ENCODE data around the gene IGFN1.
A peak's percentile ranks its signal among the peaks of the same experiment; 100 is the strongest.
"Not testable (repeated sequence)": the region's sequence is repeated elsewhere in the genome, so short reads cannot be mapped to it uniquely, and the experiment has no call there.

IGFN1 gene

GRCh38 chr1:201248721-201249559, 58.3 kb downstream of the IGFN1 start:
- no peak for DNase-seq (ENCODE audit: low read depth in 2 of 2)

- DNase-seq (ENCODE audit: low read depth in 2 of 2): no peak
Observed at GRCh38 chr1:201250326-201251011, 59.8 kb downstream of the IGFN1 start.

- no peak for DNase-seq (ENCODE audit: low read depth in 2 of 2)
Observed at GRCh38 chr1:201251411-201251810, 60.8 kb downstream of the IGFN1 start.

- no peak for DNase-seq (ENCODE audit: low read depth in 2 of 2)
Observed at GRCh38 chr1:201251851-201252430, 61.3 kb downstream of the IGFN1 start.

GRCh38 chr1:201252944-201253371, 62.3 kb downstream of the IGFN1 start:
- no peak for DNase-seq (ENCODE audit: low read depth in 2 of 2)

- no peak for DNase-seq (ENCODE audit: low read depth in 2 of 2)
Observed at GRCh38 chr1:201253411-201253810, 62.8 kb downstream of the IGFN1 start.

- DNase-seq (ENCODE audit: low read depth in 2 of 2): no peak
Observed at GRCh38 chr1:201253906-201254624, 63.4 kb downstream of the IGFN1 start.

GRCh38 chr1:201254625-201255478, 64.2 kb downstream of the IGFN1 start:
- peak in 1 of 2 donors; percentile 52 for DNase-seq (ENCODE audit: low read depth in 2 of 2)

- no peak for DNase-seq (ENCODE audit: low read depth in 2 of 2)
Observed at GRCh38 chr1:201255479-201256362, 65.1 kb downstream of the IGFN1 start.

- not testable (repeated sequence) for DNase-seq (ENCODE audit: low read depth in 2 of 2)
Observed at GRCh38 chr1:201258132-201258531, 67.5 kb downstream of the IGFN1 start.

- DNase-seq (ENCODE audit: low read depth in 2 of 2): no peak
Observed at GRCh38 chr1:201258763-201259230, 68.2 kb downstream of the IGFN1 start.

- DNase-seq (ENCODE audit: low read depth in 2 of 2): no peak
Observed at GRCh38 chr1:201259476-201260235, 69.0 kb downstream of the IGFN1 start.

GRCh38 chr1:201260236-201260590, 69.6 kb downstream of the IGFN1 start:
- no peak for DNase-seq (ENCODE audit: low read depth in 2 of 2)

GRCh38 chr1:201260648-201261311, 70.2 kb downstream of the IGFN1 start:
- DNase-seq (ENCODE audit: low read depth in 2 of 2): no peak

GRCh38 chr1:201261771-201262547, 71.3 kb downstream of the IGFN1 start:
- no peak for DNase-seq (ENCODE audit: low read depth in 2 of 2)

- no peak for DNase-seq (ENCODE audit: low read depth in 2 of 2)
Observed at GRCh38 chr1:201262963-201263608, 72.5 kb downstream of the IGFN1 start.

GRCh38 chr1:201264072-201264471, 73.4 kb downstream of the IGFN1 start:
- DNase-seq (ENCODE audit: low read depth in 2 of 2): no peak
